Measurements from ENCODE around the gene DCST2.

DNA sequence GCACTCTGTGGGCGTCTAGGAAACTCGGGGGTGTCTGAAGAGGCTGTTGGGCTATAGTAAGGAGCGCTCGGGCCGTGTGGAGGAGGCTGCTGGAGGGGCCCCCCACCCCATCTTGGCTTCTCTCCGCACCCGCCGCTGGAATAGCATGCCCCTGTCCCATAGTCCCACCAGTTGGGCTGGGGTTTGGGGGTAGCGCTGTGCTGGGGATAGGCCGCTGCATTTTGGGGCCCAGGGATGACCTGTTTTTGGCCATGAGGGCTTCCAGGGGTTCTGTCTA is 45.6 kb upstream of the DCST2 start:
- TF ChIP-seq, protein P1, sequence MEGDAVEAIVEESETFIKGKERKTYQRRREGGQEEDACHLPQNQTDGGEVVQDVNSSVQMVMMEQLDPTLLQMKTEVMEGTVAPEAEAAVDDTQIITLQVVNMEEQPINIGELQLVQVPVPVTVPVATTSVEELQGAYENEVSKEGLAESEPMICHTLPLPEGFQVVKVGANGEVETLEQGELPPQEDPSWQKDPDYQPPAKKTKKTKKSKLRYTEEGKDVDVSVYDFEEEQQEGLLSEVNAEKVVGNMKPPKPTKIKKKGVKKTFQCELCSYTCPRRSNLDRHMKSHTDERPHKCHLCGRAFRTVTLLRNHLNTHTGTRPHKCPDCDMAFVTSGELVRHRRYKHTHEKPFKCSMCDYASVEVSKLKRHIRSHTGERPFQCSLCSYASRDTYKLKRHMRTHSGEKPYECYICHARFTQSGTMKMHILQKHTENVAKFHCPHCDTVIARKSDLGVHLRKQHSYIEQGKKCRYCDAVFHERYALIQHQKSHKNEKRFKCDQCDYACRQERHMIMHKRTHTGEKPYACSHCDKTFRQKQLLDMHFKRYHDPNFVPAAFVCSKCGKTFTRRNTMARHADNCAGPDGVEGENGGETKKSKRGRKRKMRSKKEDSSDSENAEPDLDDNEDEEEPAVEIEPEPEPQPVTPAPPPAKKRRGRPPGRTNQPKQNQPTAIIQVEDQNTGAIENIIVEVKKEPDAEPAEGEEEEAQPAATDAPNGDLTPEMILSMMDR (IDR thresholded peaks at IDR 0.05; ENCODE audit: insufficient read depth, low read length) = no peak
- no peak for TF ChIP-seq POLR2AphosphoS5 (IDR thresholded peaks at IDR 0.05; ENCODE audit: low read depth)
